HEK293 (cell line): ENCODE data around the gene HNF1B.

ENCODE experiments used
- CTCF ChIA-PET: fragments of 350-600 bp; formaldehyde crosslinking; extraction: SDS; loops from one replicate; lab custom pipeline; 2021; ENCODE audit warnings: antibody characterized with exemption; lab: Yijun Ruan, JAX
- POLR2A ChIA-PET: fragments of 300-600 bp; formaldehyde crosslinking; extraction: SDS; loops from one replicate; lab custom pipeline; 2020; ENCODE audit warnings: antibody characterized with exemption, inconsistent platforms; lab: Yijun Ruan, JAX
- H3K27ac ChIP-seq: fragments of 200-500 bp; sonication (Bioruptor generic); 2 replicates; pipeline ENCODE4 v1.5.1; 2014; ENCODE audit warnings: low read depth, low read length, control low read depth, inconsistent platforms; ENCODE audit errors: extremely low read depth
- H3K36me3 ChIP-seq, 2 experiments: fragments of 200-500 bp in 1 of 2; sonication (Bioruptor generic) in 1 of 2; 1 replicate in 1 of 2; 2 replicates in 1 of 2; pipeline ENCODE4 v1.5.1; 2014 to 2017; ENCODE audit warnings: inconsistent platforms in 2 of 2, low read length in 2 of 2; ENCODE audit not compliant: control insufficient read depth in 2 of 2, insufficient read depth in 1 of 2
- H3K4me1 ChIP-seq: fragments of 200-500 bp; sonication (Bioruptor generic); 2 replicates; pipeline ENCODE4 v1.5.1; 2014; ENCODE audit warnings: mild to moderate bottlenecking, low read length, inconsistent platforms; ENCODE audit not compliant: control insufficient read depth, insufficient read depth
- H3K4me3 ChIP-seq: 2 replicates; pipeline ENCODE4 v1.5.1; 2011; ENCODE audit warnings: low read depth, mild to moderate bottlenecking, control low read depth, low read length, moderate library complexity
- H3K9me3 ChIP-seq: fragments of 200-500 bp; sonication (Bioruptor generic); 2 replicates; pipeline ENCODE4 v1.5.1; 2014; ENCODE audit warnings: low read depth, low read length, inconsistent platforms; ENCODE audit not compliant: control insufficient read depth, insufficient read depth
- KLF1 ChIP-seq: fragments of 450-650 bp; formaldehyde crosslinking; IDR thresholded peaks from 2 replicates; pipeline ENCODE4 v1.5.1; 2016; ENCODE audit warnings: missing biosample characterization, missing genetic modification characterization
- ZBTB1 ChIP-seq: fragments of 450-650 bp; formaldehyde crosslinking; IDR thresholded peaks from 2 replicates; pipeline ENCODE4 v1.5.1; 2016; ENCODE audit warnings: missing biosample characterization, missing genetic modification characterization
- ZFP37 ChIP-seq: fragments of 450-650 bp; formaldehyde crosslinking; IDR thresholded peaks from 2 replicates; pipeline ENCODE4 v1.5.1; 2016; ENCODE audit warnings: missing biosample characterization, missing genetic modification characterization
- ZNF112 ChIP-seq: fragments of 450-650 bp; formaldehyde crosslinking; IDR thresholded peaks from 2 replicates; pipeline ENCODE4 v1.5.0; 2017; ENCODE audit warnings: missing biosample characterization, missing genetic modification characterization
- ZNF132 ChIP-seq: fragments of 450-650 bp; formaldehyde crosslinking; IDR thresholded peaks from 2 replicates; pipeline ENCODE4 v1.5.1; 2017; ENCODE audit warnings: missing biosample characterization, missing genetic modification characterization, borderline replicate concordance
- ZNF169 ChIP-seq: fragments of 450-650 bp; formaldehyde crosslinking; IDR thresholded peaks from 2 replicates; pipeline ENCODE4 v1.5.1; 2016; ENCODE audit warnings: missing biosample characterization, missing genetic modification characterization
- ZNF26 ChIP-seq: fragments of 450-650 bp; formaldehyde crosslinking; IDR thresholded peaks from 2 replicates; pipeline ENCODE4 v1.5.1; 2016; ENCODE audit warnings: missing biosample characterization, missing genetic modification characterization
- ZNF266 ChIP-seq: fragments of 450-650 bp; formaldehyde crosslinking; IDR thresholded peaks from 2 replicates; pipeline ENCODE4 v1.5.1; 2016; ENCODE audit warnings: missing biosample characterization, missing genetic modification characterization, low read depth
- ZNF37A ChIP-seq: fragments of 450-650 bp; IDR thresholded peaks from 2 replicates; pipeline ENCODE4 v1.5.1; 2018; ENCODE audit warnings: missing biosample characterization, missing genetic modification characterization
- ZNF48 ChIP-seq: fragments of 450-650 bp; formaldehyde crosslinking; IDR thresholded peaks from 2 replicates; pipeline ENCODE4 v1.5.1; 2016; ENCODE audit warnings: missing biosample characterization, missing genetic modification characterization
- ZNF488 ChIP-seq: fragments of 450-650 bp; formaldehyde crosslinking; IDR thresholded peaks from 2 replicates; pipeline ENCODE4 v1.5.1; 2016; ENCODE audit warnings: missing biosample characterization, missing genetic modification characterization
- ZNF510 ChIP-seq: fragments of 450-650 bp; formaldehyde crosslinking; IDR thresholded peaks from 2 replicates; pipeline ENCODE4 v1.5.1; 2018; ENCODE audit warnings: mild to moderate bottlenecking, missing genetic modification characterization, missing biosample characterization; ENCODE audit not compliant: insufficient replicate concordance
- ZNF624 ChIP-seq: fragments of 450-650 bp; formaldehyde crosslinking; IDR thresholded peaks from 2 replicates; pipeline ENCODE4 v1.5.1; 2017; ENCODE audit warnings: missing biosample characterization, missing genetic modification characterization
- ZNF654 ChIP-seq: fragments of 450-650 bp; formaldehyde crosslinking; IDR thresholded peaks from 2 replicates; pipeline ENCODE4 v1.5.1; 2016; ENCODE audit warnings: low read depth, missing biosample characterization, missing genetic modification characterization
- ZNF664 ChIP-seq: fragments of 450-650 bp; formaldehyde crosslinking; IDR thresholded peaks from 2 replicates; pipeline ENCODE4 v1.5.1; 2016; ENCODE audit warnings: missing biosample characterization, missing genetic modification characterization
- ZNF670 ChIP-seq: fragments of 450-650 bp; formaldehyde crosslinking; IDR thresholded peaks from 2 replicates; pipeline ENCODE4 v1.5.1; 2016; ENCODE audit warnings: missing biosample characterization, missing genetic modification characterization, low read depth
- ZNF677 ChIP-seq: fragments of 450-650 bp; IDR thresholded peaks from 2 replicates; pipeline ENCODE4 v1.5.0; 2018; ENCODE audit warnings: missing biosample characterization, mild to moderate bottlenecking, missing genetic modification characterization, moderate library complexity
- ZNF701 ChIP-seq: fragments of 450-650 bp; formaldehyde crosslinking; IDR thresholded peaks from 2 replicates; pipeline ENCODE4 v1.5.1; 2016; ENCODE audit warnings: missing biosample characterization, missing genetic modification characterization
- ZNF837 ChIP-seq: fragments of 450-650 bp; formaldehyde crosslinking; IDR thresholded peaks from 2 replicates; pipeline ENCODE4 v1.5.1; 2016; ENCODE audit warnings: missing biosample characterization, missing genetic modification characterization
- ZSCAN18 ChIP-seq: fragments of 450-650 bp; formaldehyde crosslinking; IDR thresholded peaks from 2 replicates; pipeline ENCODE4 v1.5.1; 2016; ENCODE audit warnings: missing biosample characterization, missing genetic modification characterization
- ZSCAN30 ChIP-seq: fragments of 450-650 bp; IDR thresholded peaks from 2 replicates; pipeline ENCODE4 v1.5.1; 2018; ENCODE audit warnings: missing biosample characterization, mild to moderate bottlenecking, missing genetic modification characterization, moderate library complexity
- TF ChIP-seq, protein P1 (sequence below): fragments of 450-650 bp; formaldehyde crosslinking; IDR thresholded peaks from 2 replicates; pipeline ENCODE4 v1.5.1; 2016; ENCODE audit warnings: missing biosample characterization, missing genetic modification characterization
- TF ChIP-seq, protein P2 (sequence below): fragments of 450-650 bp; formaldehyde crosslinking; IDR thresholded peaks from 2 replicates; pipeline ENCODE4 v1.5.1; 2016; ENCODE audit warnings: missing biosample characterization, missing genetic modification characterization, borderline replicate concordance

Gene HNF1B

DNA sequence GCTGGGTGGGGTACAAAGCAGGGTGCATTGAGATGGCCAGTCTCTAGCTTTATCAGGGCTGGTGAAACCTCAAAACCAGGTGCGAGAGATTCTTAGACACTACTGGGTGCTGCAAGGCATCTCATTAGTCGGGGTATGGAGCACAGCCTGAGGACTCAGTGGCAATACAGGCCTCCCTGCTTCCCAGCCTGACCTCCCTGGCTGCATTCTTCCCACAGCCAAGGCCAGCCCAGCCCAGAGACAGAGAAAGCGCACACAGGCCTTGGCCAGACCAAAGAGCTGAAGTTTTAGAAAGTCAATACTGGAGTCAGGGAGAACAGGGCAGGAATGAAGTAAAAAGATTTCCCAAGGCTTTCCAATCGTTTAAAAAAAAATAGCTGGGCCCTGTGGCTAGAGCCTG, 12.5 kb downstream of the HNF1B start:
- TF ChIP-seq ZNF169 (tag by site-specific recombination) (no peak), ZNF510 (no peak), ZNF664 (tag by site-specific recombination) (no peak), ZNF654 (no peak), ZNF677 (tag by site-specific recombination) (no peak), ZNF266 (tag by site-specific recombination) (no peak), ZNF701 (tag by site-specific recombination) (no peak), ZNF670 (tag by site-specific recombination) (no peak)
- H3K36me3 ChIP-seq, result no peaks in the 10 kb centered on the region
- H3K4me3 ChIP-seq, result no peak overlapping the region
- ChIA-PET CTCF (interaction anchor here (1.3 kb wide), 1 partner anchor 30 kb away, joined by 5 read pairs; no protein-coding TSS in a partner anchor), POLR2A (no interaction called here)
- no peaks in the 10 kb centered on the region for H3K9me3 ChIP-seq
- no peak overlapping the region for H3K27ac ChIP-seq
- H3K4me1 ChIP-seq, result no peaks in the 10 kb centered on the region

- POLR2A ChIA-PET, result no interaction called here
- no peak overlapping the region for H3K27ac ChIP-seq
- H3K36me3 ChIP-seq, result no peaks in the 10 kb centered on the region
- no peaks in the 10 kb centered on the region for H3K9me3 ChIP-seq
- CTCF ChIA-PET, result no interaction called here
- H3K4me1 ChIP-seq, result no peaks in the 10 kb centered on the region
- H3K4me3 ChIP-seq, result no peak overlapping the region
- TF ChIP-seq ZNF26 (tag by site-specific recombination), result no peak
- no peak for TF ChIP-seq ZNF112 (tag by site-specific recombination)
- TF ChIP-seq ZNF169 (tag by site-specific recombination), result no peak
- TF ChIP-seq, protein P1, sequence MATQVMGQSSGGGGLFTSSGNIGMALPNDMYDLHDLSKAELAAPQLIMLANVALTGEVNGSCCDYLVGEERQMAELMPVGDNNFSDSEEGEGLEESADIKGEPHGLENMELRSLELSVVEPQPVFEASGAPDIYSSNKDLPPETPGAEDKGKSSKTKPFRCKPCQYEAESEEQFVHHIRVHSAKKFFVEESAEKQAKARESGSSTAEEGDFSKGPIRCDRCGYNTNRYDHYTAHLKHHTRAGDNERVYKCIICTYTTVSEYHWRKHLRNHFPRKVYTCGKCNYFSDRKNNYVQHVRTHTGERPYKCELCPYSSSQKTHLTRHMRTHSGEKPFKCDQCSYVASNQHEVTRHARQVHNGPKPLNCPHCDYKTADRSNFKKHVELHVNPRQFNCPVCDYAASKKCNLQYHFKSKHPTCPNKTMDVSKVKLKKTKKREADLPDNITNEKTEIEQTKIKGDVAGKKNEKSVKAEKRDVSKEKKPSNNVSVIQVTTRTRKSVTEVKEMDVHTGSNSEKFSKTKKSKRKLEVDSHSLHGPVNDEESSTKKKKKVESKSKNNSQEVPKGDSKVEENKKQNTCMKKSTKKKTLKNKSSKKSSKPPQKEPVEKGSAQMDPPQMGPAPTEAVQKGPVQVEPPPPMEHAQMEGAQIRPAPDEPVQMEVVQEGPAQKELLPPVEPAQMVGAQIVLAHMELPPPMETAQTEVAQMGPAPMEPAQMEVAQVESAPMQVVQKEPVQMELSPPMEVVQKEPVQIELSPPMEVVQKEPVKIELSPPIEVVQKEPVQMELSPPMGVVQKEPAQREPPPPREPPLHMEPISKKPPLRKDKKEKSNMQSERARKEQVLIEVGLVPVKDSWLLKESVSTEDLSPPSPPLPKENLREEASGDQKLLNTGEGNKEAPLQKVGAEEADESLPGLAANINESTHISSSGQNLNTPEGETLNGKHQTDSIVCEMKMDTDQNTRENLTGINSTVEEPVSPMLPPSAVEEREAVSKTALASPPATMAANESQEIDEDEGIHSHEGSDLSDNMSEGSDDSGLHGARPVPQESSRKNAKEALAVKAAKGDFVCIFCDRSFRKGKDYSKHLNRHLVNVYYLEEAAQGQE (tag by site-specific recombination), result no peak
- TF ChIP-seq ZBTB1 (tag by site-specific recombination), result no peak
- no peak for TF ChIP-seq ZNF624 (tag by site-specific recombination)
- no peak for TF ChIP-seq ZNF132 (tag by site-specific recombination)
- TF ChIP-seq ZSCAN30 (tag by site-specific recombination), result no peak
- TF ChIP-seq ZNF37A (tag by site-specific recombination), result no peak
- TF ChIP-seq, protein P2, sequence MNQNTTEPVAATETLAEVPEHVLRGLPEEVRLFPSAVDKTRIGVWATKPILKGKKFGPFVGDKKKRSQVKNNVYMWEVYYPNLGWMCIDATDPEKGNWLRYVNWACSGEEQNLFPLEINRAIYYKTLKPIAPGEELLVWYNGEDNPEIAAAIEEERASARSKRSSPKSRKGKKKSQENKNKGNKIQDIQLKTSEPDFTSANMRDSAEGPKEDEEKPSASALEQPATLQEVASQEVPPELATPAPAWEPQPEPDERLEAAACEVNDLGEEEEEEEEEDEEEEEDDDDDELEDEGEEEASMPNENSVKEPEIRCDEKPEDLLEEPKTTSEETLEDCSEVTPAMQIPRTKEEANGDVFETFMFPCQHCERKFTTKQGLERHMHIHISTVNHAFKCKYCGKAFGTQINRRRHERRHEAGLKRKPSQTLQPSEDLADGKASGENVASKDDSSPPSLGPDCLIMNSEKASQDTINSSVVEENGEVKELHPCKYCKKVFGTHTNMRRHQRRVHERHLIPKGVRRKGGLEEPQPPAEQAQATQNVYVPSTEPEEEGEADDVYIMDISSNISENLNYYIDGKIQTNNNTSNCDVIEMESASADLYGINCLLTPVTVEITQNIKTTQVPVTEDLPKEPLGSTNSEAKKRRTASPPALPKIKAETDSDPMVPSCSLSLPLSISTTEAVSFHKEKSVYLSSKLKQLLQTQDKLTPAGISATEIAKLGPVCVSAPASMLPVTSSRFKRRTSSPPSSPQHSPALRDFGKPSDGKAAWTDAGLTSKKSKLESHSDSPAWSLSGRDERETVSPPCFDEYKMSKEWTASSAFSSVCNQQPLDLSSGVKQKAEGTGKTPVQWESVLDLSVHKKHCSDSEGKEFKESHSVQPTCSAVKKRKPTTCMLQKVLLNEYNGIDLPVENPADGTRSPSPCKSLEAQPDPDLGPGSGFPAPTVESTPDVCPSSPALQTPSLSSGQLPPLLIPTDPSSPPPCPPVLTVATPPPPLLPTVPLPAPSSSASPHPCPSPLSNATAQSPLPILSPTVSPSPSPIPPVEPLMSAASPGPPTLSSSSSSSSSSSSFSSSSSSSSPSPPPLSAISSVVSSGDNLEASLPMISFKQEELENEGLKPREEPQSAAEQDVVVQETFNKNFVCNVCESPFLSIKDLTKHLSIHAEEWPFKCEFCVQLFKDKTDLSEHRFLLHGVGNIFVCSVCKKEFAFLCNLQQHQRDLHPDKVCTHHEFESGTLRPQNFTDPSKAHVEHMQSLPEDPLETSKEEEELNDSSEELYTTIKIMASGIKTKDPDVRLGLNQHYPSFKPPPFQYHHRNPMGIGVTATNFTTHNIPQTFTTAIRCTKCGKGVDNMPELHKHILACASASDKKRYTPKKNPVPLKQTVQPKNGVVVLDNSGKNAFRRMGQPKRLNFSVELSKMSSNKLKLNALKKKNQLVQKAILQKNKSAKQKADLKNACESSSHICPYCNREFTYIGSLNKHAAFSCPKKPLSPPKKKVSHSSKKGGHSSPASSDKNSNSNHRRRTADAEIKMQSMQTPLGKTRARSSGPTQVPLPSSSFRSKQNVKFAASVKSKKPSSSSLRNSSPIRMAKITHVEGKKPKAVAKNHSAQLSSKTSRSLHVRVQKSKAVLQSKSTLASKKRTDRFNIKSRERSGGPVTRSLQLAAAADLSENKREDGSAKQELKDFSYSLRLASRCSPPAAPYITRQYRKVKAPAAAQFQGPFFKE, result no peak
- TF ChIP-seq ZSCAN18, result no peak
- no peak for TF ChIP-seq ZNF837 (tag by site-specific recombination)
- no peak for TF ChIP-seq ZNF48 (tag by site-specific recombination)
- TF ChIP-seq KLF1, result no peak
- no peak for TF ChIP-seq ZFP37 (tag by site-specific recombination)
- TF ChIP-seq ZNF488 (tag by site-specific recombination), result no peak
Measured at GRCh38 chr17:37731056-37731455, 13.8 kb downstream of the HNF1B start.
